ENCODE data around the gene TMEM168.

- TF ChIP-seq POLR2AphosphoS5 (IDR thresholded peaks at IDR 0.05), result no peak
- no peak for TF ChIP-seq CTCF (IDR thresholded peaks at IDR 0.05)
Observed at GRCh38 chr7:112763996-112764395, 26.2 kb downstream of the TMEM168 start.
